GM21619 (cell line): ENCODE data around the gene ANK2.
"Not testable (repeated sequence)": the region's sequence is repeated elsewhere in the genome, so short reads cannot be mapped to it uniquely, and the experiment has no call there.

ENCODE experiments used
- ATAC-seq: cut with Tn5 transposase; IDR thresholded peaks from one replicate; pipeline ENCODE4 v1.9.1; 2021; ENCODE audit not compliant: unreplicated experiment

Gene ANK2

DNA sequence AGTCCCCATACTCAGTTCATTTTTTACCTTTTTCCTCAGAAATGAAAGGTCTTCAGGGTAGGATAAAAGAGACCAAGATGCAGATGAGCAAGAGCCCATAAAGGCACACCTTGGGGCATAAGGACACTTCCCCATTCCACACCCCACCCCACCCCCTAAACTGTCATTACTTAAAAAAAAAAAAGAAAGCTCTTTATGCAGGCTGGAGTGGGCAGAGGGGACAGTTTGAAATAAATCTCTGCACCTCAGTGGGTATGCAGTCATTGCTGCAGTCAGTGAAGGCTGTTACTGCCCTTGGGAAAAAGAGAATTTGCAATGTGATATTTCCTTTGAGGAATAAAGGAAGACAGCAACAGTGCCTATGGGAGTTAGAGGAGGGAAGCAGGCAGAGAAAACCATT is 137.5 kb downstream of the ANK2 start:
- no peak for ATAC-seq

GRCh38 chr4:113187358-113187757 is 137.9 kb downstream of the ANK2 start:
- no peak for ATAC-seq

GRCh38 chr4:113189546-113189945 is 140.1 kb downstream of the ANK2 start:
- no peak for ATAC-seq

DNA sequence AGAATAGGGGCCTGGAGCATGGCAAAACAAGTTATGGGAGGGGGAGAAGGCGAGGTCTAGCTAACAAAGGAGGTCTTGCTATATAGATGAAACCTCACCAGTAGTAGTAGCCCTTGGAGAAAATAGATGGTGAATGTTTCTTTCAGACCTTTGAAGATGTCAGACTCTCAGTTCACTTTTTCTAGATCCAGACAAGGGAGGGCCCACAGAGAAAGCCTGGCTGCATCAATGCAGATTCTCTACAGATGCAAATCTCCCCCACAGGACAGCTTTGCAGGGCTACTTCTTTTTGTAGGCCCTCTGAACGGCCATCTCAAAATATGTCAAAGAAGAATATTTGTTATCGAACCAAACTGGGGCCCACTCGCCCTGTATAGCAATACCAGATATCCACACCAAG is 159.7 kb downstream of the ANK2 start:
- no peak for ATAC-seq

DNA sequence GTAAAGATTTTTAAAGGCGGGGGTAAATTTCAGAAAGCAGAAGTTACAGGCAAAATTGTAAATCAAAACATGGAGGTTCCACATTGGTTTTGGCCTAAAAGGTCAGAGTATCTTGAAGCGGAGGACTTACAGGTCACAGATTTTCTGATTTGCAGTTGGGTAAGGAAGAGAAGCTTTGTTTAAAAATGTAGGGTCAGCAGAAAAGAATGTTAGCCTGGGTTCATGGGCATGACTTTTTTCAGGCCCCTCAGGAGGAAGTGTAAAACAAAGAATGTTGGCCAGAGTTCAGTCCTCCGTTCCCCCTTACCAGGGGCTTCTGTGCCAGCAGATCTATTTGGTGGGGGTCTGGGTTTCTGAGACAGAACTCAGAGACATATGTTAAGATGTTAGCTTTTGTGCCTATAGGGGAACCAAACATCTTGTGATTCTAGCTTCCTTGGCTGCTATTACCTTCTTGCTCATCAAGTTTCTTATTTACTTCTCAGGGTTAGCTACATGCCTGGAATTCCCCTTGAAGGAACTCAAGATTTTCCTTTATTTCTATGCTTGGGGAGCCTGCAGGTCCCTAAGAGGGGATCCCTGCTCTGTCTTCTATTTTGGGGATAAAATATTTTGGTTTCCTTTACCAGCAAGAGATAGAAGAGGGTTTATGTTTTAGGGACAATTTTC is 160.3 kb downstream of the ANK2 start:
- ATAC-seq, result no peak

GRCh38 chr4:113212613-113213012 is 163.2 kb downstream of the ANK2 start:
- no peak for ATAC-seq

GRCh38 chr4:113221990-113222389 is 172.5 kb downstream of the ANK2 start:
- ATAC-seq, result no peak

- no peak for ATAC-seq
Observed at GRCh38 chr4:113222471-113222870, 173.0 kb downstream of the ANK2 start.

DNA sequence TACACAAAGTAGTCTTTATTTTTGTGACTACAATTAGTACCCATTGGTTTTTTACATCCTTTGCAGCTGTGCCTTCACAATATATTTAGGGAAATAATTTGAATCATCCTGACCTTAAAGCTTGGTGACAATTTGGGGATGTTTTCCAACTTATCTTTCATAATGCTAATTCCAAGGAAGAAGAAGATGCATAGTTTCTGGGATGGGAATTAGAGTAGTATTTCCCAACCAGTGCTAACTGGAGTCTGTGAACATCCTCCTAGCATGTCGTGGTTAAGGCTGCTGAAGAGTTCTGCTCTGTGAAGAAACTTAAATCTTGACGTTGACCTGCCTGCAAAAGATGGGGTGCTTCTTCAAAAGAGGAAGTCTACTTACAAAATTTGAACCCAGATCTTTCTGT is 173.5 kb downstream of the ANK2 start:
- ATAC-seq, result no peak

DNA sequence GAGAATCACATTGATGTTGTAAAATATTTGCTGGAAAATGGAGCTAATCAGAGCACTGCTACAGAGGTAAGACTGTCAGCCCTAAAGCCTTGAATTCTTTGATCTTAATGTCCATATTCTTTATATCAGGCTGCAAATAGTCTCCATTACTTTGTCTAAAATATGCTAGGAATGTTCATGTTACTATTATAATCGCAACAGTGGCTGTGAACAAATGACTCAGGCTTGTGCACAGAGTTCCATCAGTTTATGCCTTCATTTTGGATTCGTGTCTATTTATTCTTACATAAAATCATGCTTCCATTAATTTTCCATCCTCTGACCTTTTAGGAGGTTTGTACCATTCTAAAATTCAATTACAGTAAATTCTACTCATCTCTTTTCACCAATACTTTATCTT is 182.7 kb downstream of the ANK2 start:
- ATAC-seq, result no peak

DNA sequence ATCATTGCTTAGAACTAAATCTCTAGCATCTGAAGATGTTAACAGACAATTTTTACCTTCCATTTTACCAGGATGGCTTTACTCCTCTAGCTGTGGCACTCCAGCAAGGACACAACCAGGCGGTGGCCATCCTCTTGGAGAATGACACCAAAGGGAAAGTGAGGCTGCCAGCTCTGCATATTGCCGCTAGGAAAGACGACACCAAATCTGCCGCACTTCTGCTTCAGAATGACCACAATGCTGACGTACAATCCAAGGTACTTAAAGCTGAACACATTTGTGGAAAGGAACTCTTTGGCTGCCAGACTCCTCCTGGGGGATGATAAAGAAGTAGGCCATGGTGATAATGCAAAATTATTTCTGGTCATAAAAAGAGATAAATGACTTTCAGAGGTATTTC is 187.5 kb downstream of the ANK2 start:
- ATAC-seq, result no peak

DNA sequence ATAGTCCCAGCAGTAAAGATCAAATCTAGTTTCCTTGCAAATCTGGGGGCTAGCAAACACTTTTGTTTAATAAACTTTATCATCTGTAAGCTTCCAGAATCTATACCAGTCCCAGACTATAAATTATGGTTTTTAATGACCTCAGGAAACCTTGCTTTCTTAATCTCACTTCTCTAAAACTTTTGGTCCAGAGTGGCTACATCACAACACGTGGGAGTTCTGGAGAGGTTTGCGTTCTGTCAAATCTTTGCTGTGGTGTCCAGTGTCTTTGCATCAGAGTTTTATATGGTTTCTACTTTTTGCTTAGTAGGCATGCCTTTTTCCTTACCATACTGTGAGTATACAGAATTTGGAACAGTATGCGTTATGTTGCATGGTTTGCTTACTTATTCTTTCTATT is 193.9 kb downstream of the ANK2 start:
- ATAC-seq, result no peak

- not testable (repeated sequence) for ATAC-seq
Observed at GRCh38 chr4:113244747-113245146, 195.3 kb downstream of the ANK2 start.

DNA sequence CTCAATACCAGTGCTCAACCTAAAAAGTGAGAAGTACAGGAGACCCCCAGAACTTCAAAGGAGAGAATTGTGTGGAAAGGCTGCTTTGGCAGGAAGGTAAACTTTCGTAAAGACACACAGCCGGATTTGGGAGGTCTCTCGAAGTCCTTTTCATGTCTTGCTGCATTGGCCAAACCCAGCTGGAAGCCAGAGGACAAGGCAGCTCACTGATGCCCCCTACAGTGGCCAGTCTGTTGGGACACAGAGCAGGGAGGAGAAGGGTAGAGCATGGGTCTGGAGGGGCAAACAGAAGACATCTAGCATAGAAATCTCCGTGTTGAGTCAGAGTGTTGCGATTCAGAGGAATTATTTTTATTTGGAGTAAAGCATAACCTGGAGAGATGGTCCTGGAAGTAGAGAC is 198.9 kb downstream of the ANK2 start:
- no peak for ATAC-seq

GRCh38 chr4:113255628-113256027 is 206.2 kb downstream of the ANK2 start:
- ATAC-seq, result no peak

GRCh38 chr4:113256946-113257345 is 207.5 kb downstream of the ANK2 start:
- no peak for ATAC-seq

DNA sequence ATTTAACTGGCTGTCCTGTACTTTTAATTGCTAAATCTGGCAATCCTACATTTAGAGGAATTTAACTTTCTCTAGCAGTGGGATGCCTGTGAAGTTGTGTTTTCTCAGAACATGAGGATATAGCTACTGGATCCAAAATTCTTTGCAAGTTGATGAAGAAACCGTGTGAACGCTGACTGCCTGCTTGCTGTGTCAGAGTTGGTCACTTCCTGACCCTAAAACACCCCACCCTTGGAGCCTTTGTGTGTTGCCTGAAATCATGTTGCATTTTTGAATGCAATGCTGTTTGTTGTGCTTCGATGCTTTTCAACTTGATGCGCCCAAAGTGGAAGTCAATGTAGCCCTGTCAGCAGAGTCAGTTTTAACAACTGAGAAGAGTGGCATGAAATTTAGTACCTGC is 211.2 kb downstream of the ANK2 start:
- ATAC-seq, result no peak

- no peak for ATAC-seq
Observed at GRCh38 chr4:113263274-113263673, 213.8 kb downstream of the ANK2 start.

- no peak for ATAC-seq
Observed at GRCh38 chr4:113270520-113271319, 221.3 kb downstream of the ANK2 start.

- no peak for ATAC-seq
Observed at GRCh38 chr4:113272523-113272922, 223.1 kb downstream of the ANK2 start.

GRCh38 chr4:113273721-113274220 is 224.3 kb downstream of the ANK2 start:
- no peak for ATAC-seq

GRCh38 chr4:113276464-113277170 is 227.2 kb downstream of the ANK2 start:
- ATAC-seq, result no peak
